DMS 273 treated with DMSO at 0.1 percent for 48 hours (cell line): ENCODE data around the gene KCNJ6.

Experiments
- DNase-seq: peaks from one replicate; lab custom pipeline; 2025; lab: John Stamatoyannopoulos, UW

The KCNJ6 gene

DNA sequence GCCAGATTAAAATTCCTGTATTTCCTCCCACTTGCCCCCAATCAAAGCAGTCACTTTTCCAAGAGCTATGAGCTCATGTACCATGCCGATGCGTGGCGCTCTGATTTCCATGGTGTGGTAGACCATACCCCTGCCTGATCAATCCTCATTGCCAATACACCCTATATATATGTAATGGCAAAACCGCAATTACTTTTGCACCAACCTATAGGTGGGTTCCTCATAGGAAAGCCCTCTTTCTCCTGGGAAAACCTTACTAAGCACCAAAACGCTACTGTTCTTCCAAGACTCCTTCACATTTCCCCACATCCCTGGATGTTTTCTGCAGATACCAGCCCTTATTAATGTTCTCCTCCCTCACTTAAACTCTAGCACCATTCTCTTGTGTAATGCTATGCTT, 11.0 kb downstream of the KCNJ6 start:
- no peak for DNase-seq

- DNase-seq = no peak
These were observed 11.4 kb downstream of the KCNJ6 start for GRCh38 chr21:37904856-37905255.

- DNase-seq = no peak
These were observed 12.9 kb downstream of the KCNJ6 start for GRCh38 chr21:37903396-37903795.

DNA sequence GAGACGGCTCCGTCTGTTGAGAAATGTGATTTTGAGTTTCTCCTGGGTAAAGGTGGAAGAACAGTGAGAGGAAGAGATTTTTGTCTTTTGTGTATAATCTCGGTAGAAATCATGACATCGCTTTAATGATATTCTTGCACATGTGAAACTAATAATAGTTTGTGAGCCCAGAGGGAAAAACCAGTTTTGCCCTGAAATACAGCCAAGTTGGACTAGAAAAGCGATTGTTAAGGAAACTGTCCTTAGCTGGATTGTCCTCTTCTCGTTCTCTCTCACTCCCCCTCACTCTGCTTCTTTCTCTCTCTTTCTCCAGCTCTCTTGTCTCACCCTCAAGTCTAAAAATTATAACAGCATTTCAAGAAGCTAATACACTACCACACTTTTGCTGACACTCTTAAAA, 17.1 kb downstream of the KCNJ6 start:
- DNase-seq = no peak

DNA sequence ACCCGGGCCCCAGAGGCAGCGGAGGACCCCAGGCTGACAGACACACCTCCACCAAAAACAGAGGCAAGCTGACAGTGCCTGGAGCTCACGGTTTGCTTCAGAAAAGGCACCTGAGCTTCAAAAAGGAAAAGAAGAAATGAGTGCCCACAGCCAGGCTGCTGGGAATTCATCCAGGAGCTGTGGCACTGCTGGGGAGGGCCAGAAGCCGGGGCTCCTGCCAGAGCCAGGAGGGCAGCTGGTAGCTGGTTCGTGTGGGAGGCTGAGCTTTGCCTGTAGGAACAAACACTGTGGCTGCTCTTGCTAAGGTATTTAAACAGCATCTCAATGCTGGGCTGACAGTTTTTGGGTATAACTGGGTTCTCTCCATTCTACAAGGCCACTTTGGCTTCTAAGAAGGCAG, 19.5 kb downstream of the KCNJ6 start:
- peak; percentile 5 for DNase-seq

- DNase-seq = no peak
These were observed 24.3 kb downstream of the KCNJ6 start for GRCh38 chr21:37891972-37892371.

DNA sequence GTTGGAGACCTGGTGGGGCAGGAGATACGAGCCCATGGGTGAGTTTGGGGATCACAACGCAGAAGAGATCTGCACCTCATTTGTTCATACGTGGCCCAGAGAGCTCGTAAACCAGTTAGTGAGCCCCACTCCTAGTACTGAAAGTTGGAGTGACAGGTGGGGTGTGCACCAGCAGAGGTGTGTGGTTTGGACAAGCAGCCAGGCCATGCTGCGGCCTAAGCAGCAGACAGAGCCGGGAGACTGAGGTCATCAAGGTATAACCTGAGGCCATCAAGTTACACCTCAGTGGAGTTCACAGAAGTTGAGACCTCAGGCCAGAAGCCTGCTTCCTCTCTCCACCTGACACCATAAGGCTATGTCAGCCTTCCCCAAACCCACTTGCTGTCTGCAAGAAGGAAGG, 27.6 kb downstream of the KCNJ6 start:
- DNase-seq = no peak

GRCh38 chr21:37886726-37887299, 29.4 kb downstream of the KCNJ6 start:
- DNase-seq = no peak

DNA sequence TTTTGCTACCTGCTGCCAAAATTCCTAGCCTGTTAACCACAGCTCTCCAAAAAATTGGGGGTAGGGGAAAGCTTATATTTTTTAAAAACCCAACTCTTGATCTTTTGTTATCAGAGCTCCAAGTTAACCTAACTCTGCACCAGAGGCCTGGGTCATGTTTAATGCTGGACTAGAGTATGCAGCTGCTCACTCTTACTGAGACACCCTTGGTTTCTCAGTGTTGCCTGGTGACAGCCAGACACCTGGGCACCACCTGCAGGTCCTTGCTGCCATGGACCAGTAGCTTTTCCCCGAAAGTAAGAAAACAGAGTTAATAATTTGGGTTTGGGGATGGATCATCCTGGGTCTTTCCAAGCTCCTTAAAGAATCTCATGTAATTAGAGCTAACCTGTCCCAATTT, 30.1 kb downstream of the KCNJ6 start:
- DNase-seq = no peak

- DNase-seq = peak; percentile 45
These were observed 37.2 kb downstream of the KCNJ6 start for GRCh38 chr21:37878946-37879660.

- DNase-seq = no peak
These were observed 38.2 kb downstream of the KCNJ6 start for GRCh38 chr21:37877888-37878684.

GRCh38 chr21:37877171-37877570, 39.1 kb downstream of the KCNJ6 start:
- no peak for DNase-seq

- DNase-seq = no peak
These were observed 39.7 kb downstream of the KCNJ6 start for GRCh38 chr21:37876561-37876960.

GRCh38 chr21:37874904-37875780, 41.1 kb downstream of the KCNJ6 start:
- DNase-seq = no peak

DNA sequence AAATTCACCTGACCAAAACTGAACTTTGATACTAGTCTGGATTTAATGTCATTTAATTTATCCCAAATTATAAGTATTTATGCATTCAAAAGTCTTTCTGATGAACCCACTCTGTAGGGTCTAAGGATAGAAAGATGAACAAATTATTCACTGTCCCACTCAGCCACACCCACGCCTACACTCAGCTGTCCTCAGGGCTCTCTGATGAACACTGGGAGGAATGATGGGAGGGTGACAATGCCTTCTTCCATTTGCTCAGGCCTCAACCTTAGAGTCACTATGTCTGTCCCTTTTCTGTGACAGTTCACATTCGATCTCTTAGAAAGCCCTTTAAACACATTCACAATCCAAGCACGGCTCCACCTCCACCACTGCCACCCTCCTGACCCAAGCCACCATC, 41.8 kb downstream of the KCNJ6 start:
- DNase-seq = no peak

- no peak for DNase-seq
These were observed 42.6 kb downstream of the KCNJ6 start for GRCh38 chr21:37873655-37874054.

DNA sequence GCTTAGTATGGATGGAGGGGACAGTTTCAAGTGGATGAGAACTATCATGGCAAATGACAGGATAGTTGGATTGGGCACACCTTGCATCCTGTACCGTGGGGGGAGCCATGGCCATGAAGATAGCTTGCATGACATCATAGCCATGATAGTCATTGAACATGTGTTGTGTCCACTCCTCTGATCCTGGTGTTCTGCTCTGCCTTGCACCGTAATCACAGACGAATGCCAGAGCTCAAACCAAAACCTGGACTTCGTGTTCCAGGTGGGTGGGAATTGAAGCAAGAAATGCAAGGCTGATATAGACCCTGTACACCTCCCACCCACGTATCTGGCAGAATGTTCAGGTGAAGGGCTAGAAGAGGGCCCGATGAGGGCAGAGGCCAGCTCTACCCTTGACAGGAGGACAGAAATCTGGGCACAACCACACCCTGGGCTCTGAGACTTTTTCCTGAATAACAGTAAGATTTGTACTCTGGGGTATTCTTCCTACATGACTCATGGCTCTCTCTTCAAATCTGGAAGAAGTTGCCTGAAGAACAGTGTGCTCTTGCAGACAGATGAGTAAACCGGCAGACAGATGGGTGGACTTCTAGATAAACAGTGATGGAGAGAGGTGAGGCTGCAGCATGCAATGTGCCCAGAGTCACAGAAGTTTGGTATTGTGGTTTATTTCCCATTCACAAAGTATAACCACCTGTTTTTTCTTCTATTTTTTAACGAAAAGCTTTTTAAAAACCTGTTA, 45.0 kb downstream of the KCNJ6 start:
- DNase-seq = peak; percentile 67

GRCh38 chr21:37870221-37870620, 46.0 kb downstream of the KCNJ6 start:
- DNase-seq = peak; percentile 87

- peak; percentile 87 for DNase-seq
These were observed 46.6 kb downstream of the KCNJ6 start for GRCh38 chr21:37869661-37870060.

DNA sequence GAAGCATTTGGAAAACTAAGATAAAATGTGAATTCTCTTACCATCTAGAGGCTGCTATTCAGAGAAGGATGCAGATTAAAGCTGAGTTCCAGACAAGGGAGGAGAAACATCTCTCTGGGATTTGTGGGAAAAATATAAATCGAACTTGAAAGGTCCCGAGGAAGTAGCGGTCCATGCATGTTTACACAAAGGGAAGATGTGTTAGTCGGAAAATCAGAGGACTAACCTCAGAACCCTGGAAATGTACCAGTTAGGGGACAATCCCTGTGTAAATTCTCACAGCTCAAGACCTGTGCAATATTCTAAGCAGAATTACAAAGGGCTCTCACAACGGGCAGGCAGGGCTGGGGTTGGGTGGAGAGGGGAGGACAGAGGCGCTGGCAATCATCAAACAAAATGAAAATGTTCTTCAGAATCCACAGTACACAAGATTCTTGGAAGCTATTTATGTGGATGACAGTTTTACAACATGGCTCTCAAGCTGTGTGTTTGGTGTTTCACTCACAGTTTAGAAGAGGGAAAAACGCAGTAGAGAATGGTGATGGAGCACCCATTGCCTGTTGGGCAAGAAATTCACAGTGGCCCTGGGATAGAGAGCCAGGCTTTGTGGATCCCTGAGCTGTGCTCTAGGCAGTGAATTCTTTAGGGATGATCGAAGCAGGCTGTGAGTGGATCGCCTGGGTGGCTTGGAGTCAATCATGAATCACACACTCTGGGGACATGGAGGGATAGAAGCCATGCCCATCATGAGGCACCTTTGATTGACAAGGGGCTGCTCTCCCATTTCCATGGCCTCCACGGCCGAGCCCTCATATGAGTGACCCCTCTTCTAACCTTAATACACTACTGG, 47.6 kb downstream of the KCNJ6 start:
- no peak for DNase-seq

DNA sequence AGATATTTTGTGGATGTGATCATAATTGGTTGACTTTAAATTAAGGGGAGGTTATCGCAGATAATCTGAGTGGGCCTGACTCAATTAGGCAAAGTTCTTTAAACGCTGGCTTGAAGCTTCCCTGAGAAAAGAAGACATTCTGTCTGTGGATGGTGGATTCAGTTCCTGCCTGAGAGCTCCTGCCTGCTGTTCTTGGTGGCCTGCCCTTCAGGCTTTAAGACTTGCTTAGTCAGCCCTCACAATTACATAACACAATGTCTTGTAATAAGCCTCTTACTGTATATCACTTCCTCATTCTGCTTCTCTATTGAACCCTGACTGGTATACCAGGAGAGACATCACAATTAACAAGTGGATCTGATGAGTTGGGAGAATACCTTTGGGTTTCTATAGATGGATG, 50.2 kb downstream of the KCNJ6 start:
- DNase-seq = no peak
